ENCODE measurements around the gene SRP72.

Gene SRP72

DNA sequence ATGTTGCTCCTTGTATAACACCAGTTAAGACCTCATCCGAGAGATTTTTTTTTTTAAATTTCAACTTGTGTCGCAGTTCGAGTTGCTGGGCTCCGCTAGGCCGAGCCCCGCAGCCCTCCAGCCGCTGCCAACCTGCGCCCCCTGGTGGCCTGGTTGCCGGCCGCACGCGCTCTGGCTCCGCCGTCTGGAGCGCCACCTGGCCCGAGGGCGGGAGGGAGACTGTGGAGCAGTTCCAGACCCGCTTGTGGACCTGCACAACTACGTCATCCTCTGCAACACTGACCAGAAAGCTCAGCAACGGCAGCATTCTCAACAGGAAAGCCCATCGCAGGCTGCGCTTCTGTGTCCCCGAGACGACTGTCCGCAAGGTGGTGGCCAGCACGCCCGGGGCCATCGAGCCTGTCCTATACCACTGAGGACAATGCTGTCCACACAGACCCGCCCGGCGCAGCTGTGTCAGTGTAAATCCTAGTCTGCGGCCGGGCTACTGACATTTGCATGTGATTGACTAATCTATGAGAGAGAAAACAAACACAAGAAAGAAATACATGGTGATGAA lies 77.2 kb downstream of the SRP72 start:
- peak; percentile 66 to 76 for DNase-seq (ENCODE audit: low read depth in 2 of 2, low spot score in 1 of 2)

DNA sequence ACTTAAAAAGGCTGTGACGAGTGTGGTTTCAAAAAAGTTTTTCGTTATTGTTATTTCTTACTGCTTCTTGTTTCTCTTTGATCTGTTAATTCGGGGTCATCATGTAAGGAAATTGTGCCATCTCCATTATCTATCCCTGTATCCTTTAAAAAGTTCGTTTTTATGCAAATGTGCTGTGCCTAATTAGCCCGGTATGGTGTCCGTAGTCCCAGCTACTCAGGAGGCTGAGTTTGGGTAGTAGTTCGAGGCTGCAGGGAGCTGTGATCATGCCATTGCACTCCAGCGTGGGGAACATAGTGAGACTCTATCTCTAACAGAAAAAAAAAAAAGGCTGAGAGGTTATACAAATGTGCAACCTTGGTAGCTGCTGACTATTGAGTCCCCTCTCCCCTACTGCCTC lies 83.2 kb downstream of the SRP72 start:
- DNase-seq (ENCODE audit: low read depth in 2 of 2, low spot score in 1 of 2): no peak

DNA sequence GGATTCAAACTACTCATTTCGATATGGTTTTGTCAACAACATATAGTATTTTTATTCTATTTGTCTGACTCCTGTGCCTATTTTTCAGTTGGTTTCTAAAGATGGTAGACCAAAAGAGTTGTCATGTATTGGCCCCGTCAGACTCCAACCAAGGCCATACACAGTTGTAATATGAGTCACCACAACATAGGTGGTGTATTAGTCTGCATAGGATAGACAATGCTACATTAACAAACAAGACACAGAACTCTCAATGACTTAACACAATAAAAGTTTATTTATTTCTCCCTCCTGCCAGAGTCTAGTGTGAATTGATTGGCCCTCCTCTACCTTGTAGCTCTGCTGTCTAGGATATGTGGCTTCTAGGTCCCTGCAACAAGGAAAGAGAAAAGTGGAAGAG lies 84.1 kb downstream of the SRP72 start:
- DNase-seq (ENCODE audit: low read depth in 2 of 2, low spot score in 1 of 2): no peak

DNA sequence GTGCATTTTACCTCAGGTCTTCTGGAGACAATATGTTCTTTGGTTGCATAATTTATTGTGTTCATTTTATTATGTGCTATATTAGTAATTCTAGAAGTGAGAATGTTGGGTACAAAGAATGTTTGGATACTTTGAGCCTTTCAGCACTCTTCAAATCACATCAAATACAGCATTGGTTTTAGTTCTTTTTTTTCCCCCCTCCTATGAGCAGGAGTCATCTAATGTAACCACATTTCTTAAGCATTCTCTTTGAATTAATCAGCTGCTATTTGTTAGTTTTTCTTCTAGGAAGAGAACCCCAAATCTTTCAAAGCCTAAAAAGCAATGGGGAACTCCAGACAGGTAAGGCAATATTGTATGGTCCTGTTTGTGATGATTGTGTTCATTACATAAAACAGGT lies 84.9 kb downstream of the SRP72 start:
- no peak for DNase-seq (ENCODE audit: low read depth in 2 of 2, low spot score in 1 of 2)
